Measurements from ENCODE around the gene CCDC9B. TPM values are rescaled to one million over a fixed set of nuclear protein-coding genes. Genes with fewer than 3 reads are reported as not detected.

Gene CCDC9B
- total RNA-seq, 1 experiment from 2014 or later, result 102 TPM

DNA sequence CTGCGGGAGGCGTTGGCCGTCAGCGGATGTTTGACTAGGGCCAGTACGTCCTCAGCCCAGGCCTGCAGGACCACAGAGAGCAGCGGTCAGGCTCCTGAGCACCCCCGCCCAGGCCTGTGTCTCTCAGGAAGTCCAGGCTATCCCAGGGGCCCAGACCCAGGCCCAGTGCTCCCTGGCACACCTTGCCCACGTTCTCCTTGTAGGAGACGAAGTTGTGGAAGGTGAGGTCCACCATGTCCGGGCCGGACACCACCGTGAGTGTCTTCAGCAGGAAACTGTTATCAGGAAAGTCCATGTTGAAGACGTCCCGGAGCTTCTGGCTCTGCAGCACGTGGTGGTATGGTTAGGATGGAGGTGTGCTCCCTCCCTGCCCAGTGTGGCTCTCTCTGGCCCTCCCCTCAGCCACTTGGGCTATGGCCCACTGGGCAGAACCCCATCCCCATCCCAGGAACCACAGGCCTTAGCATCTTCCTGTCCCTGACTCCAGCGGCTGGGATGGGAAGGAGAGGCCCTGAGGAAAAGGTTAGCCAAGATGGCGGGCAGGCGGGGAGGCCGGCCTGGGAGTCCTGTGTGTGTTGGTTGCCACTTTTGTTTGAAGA lies 38.4 kb downstream of the CCDC9B start:
- H3K27me3 Mint-ChIP-seq (ENCODE audit: unreplicated experiment), result no peaks in the 10 kb centered on the region
- intact Hi-C loops (cut with micrococcal nuclease; ENCODE audit: unreplicated experiment), result no loop called here
- H3K9me3 Mint-ChIP-seq (ENCODE audit: low read depth, unreplicated experiment), result no peaks in the 10 kb centered on the region
- no peak for DNase-seq
- H3K4me1 Mint-ChIP-seq (ENCODE audit: low read depth, unreplicated experiment), result peaks cover 8% of the 10 kb centered on the region
- BruUV-seq (replicated peaks), result no TSS peak
- H3K36me3 Mint-ChIP-seq (ENCODE audit: insufficient read depth, unreplicated experiment), result peaks cover 13% of the 10 kb centered on the region
- no peak overlapping the region for H3K27ac Mint-ChIP-seq (ENCODE audit: unreplicated experiment)
- CTCF ChIA-PET, result no interaction called here
- TF ChIP-seq, protein P1, sequence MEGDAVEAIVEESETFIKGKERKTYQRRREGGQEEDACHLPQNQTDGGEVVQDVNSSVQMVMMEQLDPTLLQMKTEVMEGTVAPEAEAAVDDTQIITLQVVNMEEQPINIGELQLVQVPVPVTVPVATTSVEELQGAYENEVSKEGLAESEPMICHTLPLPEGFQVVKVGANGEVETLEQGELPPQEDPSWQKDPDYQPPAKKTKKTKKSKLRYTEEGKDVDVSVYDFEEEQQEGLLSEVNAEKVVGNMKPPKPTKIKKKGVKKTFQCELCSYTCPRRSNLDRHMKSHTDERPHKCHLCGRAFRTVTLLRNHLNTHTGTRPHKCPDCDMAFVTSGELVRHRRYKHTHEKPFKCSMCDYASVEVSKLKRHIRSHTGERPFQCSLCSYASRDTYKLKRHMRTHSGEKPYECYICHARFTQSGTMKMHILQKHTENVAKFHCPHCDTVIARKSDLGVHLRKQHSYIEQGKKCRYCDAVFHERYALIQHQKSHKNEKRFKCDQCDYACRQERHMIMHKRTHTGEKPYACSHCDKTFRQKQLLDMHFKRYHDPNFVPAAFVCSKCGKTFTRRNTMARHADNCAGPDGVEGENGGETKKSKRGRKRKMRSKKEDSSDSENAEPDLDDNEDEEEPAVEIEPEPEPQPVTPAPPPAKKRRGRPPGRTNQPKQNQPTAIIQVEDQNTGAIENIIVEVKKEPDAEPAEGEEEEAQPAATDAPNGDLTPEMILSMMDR (IDR thresholded peaks at IDR 0.05; ENCODE audit: unreplicated experiment), result no peak
- H3K4me3 Mint-ChIP-seq (ENCODE audit: low read depth, unreplicated experiment), result no peak overlapping the region

DNA sequence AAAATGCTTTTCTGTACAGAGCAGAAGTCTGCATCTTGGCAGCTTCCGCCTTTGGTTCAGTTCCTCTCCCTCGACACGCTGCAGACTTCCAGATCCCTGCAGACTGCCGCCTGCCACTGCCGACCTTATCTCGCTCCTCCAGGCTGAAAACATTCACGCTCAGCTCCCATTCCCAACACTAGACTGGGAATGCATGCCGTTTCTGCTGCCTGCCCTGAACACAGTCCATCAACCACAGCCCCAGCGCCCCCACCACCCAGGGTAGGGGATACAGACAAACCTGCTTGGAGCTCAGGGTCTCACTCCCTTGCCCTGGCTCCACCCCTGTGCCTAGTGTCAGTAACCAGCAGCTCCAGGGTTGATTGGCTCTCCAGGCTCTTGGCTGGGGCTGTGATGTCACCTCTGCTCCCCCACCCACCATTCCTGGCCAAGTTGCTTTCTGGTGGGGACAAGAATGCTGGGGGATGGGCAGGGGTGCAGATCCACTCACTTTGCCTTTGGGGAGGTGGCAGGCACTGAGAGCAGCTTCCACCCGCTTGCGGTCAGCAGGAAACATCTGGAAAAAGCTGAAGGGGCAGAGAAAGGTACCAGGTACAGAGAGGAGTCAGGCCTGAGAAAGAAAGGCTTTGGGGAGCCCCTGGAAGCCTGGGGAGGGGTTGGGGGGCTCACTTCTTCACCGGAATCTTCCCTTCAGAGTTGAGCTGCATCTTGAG lies 39.1 kb downstream of the CCDC9B start:
- TF ChIP-seq, protein P1 (IDR thresholded peaks at IDR 0.05; ENCODE audit: unreplicated experiment), result no peak
- Mint-ChIP-seq H3K36me3 (ENCODE audit: insufficient read depth, unreplicated experiment) (peaks cover 13% of the 10 kb centered on the region), H3K9me3 (ENCODE audit: low read depth, unreplicated experiment) (no peaks in the 10 kb centered on the region), H3K4me1 (ENCODE audit: low read depth, unreplicated experiment) (peaks cover 4% of the 10 kb centered on the region), H3K27ac (ENCODE audit: unreplicated experiment) (no peak overlapping the region), H3K27me3 (ENCODE audit: unreplicated experiment) (no peaks in the 10 kb centered on the region), H3K4me3 (ENCODE audit: low read depth, unreplicated experiment) (no peak overlapping the region)
- no TSS peak for BruUV-seq (replicated peaks)
- DNase-seq, result no peak
- intact Hi-C loops (cut with micrococcal nuclease; ENCODE audit: unreplicated experiment), result no loop called here
- CTCF ChIA-PET, result interaction anchor here (0.6 kb wide), 1 partner anchor 345 kb away, joined by 3 read pairs; no protein-coding TSS in a partner anchor

- TF ChIP-seq, protein P1 (IDR thresholded peaks at IDR 0.05; ENCODE audit: unreplicated experiment), result no peak
- intact Hi-C loops (cut with micrococcal nuclease; ENCODE audit: unreplicated experiment), result no loop called here
- no TSS peak for BruUV-seq (replicated peaks)
- Mint-ChIP-seq H3K9me3 (ENCODE audit: low read depth, unreplicated experiment) (no peaks in the 10 kb centered on the region), H3K4me1 (ENCODE audit: low read depth, unreplicated experiment) (no peaks in the 10 kb centered on the region), H3K27ac (ENCODE audit: unreplicated experiment) (no peak overlapping the region), H3K27me3 (ENCODE audit: unreplicated experiment) (no peaks in the 10 kb centered on the region), H3K36me3 (ENCODE audit: insufficient read depth, unreplicated experiment) (peaks cover 13% of the 10 kb centered on the region), H3K4me3 (ENCODE audit: low read depth, unreplicated experiment) (no peak overlapping the region)
- CTCF ChIA-PET, result no interaction called here
- DNase-seq, result no peak
These were observed 40.0 kb downstream of the CCDC9B start for GRCh38 chr15:40300771-40301170.

- Mint-ChIP-seq H3K27me3 (ENCODE audit: unreplicated experiment) (no peaks in the 10 kb centered on the region), H3K9me3 (ENCODE audit: low read depth, unreplicated experiment) (no peaks in the 10 kb centered on the region), H3K36me3 (ENCODE audit: insufficient read depth, unreplicated experiment) (peaks cover 13% of the 10 kb centered on the region), H3K4me1 (ENCODE audit: low read depth, unreplicated experiment) (no peaks in the 10 kb centered on the region), H3K27ac (ENCODE audit: unreplicated experiment) (no peak overlapping the region), H3K4me3 (ENCODE audit: low read depth, unreplicated experiment) (no peak overlapping the region)
- intact Hi-C loops (cut with micrococcal nuclease; ENCODE audit: unreplicated experiment), result no loop called here
- BruUV-seq (replicated peaks), result no TSS peak
- DNase-seq, result no peak
- CTCF ChIA-PET, result no interaction called here
- TF ChIP-seq, protein P1 (IDR thresholded peaks at IDR 0.05; ENCODE audit: unreplicated experiment), result no peak
These were observed 40.4 kb downstream of the CCDC9B start for GRCh38 chr15:40300367-40300766.

Data from Calu3 (cell line).